SJCRH30 (cell line): Measurements from ENCODE around the gene CRACR2B. TPM values are rescaled to one million over a fixed set of nuclear protein-coding genes. Genes with fewer than 3 reads are reported as not detected.

ENCODE experiments used
- DNase-seq, 2 experiments: peaks; one replicate each; pipeline ENCODE4 v3.0.0-alpha.2; 2015 to 2020
- H3K27ac ChIP-seq: fragments of 250-450 bp; sonication (Bioruptor Pico); 2 replicates; pipeline ENCODE4 v1.5.1; 2020; ENCODE audit warnings: mild to moderate bottlenecking, moderate library complexity
- H3K27me3 ChIP-seq: fragments of 250-450 bp; sonication (Bioruptor Pico); 2 replicates; pipeline ENCODE4 v1.5.1; 2020; ENCODE audit warnings: mild to moderate bottlenecking, moderate library complexity
- H3K36me3 ChIP-seq: fragments of 250-450 bp; sonication (Bioruptor Pico); 2 replicates; pipeline ENCODE4 v1.5.1; 2020; ENCODE audit warnings: mild to moderate bottlenecking, moderate library complexity
- H3K4me1 ChIP-seq: fragments of 250-450 bp; sonication (Bioruptor Pico); 2 replicates; pipeline ENCODE4 v1.5.1; 2020; ENCODE audit warnings: mild to moderate bottlenecking, moderate library complexity
- H3K4me3 ChIP-seq: fragments of 250-450 bp; sonication (Bioruptor Pico); 2 replicates; pipeline ENCODE4 v1.5.1; 2020; ENCODE audit warnings: mild to moderate bottlenecking, moderate library complexity
- H3K9me3 ChIP-seq: fragments of 250-450 bp; sonication (Bioruptor Pico); replicated peaks from 2 replicates; pipeline ENCODE4 v1.5.1; 2020; ENCODE audit warnings: mild to moderate bottlenecking, moderate library complexity
- total RNA-seq: library from RNA; depleted of rRNA; stranded (reverse); fragments of >200 nt; shearing (Covaris generic); gene quantifications from 2 replicates; pipeline ENCODE4 v1.2.3, GENCODE V29; 2014; rRNA removed

Gene CRACR2B
- total RNA-seq: 1.6 and 1.9 TPM in 2 replicates

- H3K27ac ChIP-seq: peak within 1 kb of the TSS; percentile 58
- no peaks in the 10 kb centered on the region for H3K9me3 ChIP-seq
- H3K4me1 ChIP-seq: peaks cover 39% of the 10 kb centered on the region
- H3K36me3 ChIP-seq: no peaks in the 10 kb centered on the region; the same call in 1 of the 2 replicates
- no peaks in the 10 kb centered on the region for H3K27me3 ChIP-seq
- H3K4me3 ChIP-seq: peak within 1 kb of the TSS; percentile 54
- peak in 1 of 2 experiments; percentile 75 for DNase-seq
Measured at GRCh38 chr11:827897-828192, at the start of gene CRACR2B. CRACR2B (plus strand) TSS chr11:827919; CDS start chr11:828608, 689 bp downstream.

- Histone ChIP-seq H3K27ac (no peak overlapping the region), H3K4me1 (0 out of 2 replicates have a peak, but pooled peaks cover 6% of the 10 kb centered on the region), H3K9me3 (no peaks in the 10 kb centered on the region), H3K36me3 (peaks cover 2% of the 10 kb centered on the region; the same call in 1 of the 2 replicates), H3K27me3 (no peaks in the 10 kb centered on the region), H3K4me3 (no peak overlapping the region)
- no peak for DNase-seq
Measured at GRCh38 chr11:778976-779954, 48.5 kb upstream of the CRACR2B start.

GRCh38 chr11:779955-780532, 47.7 kb upstream of the CRACR2B start:
- DNase-seq: no peak
- H3K4me1 ChIP-seq: 0 out of 2 replicates have a peak, but pooled peaks cover 6% of the 10 kb centered on the region
- H3K9me3 ChIP-seq: no peaks in the 10 kb centered on the region
- H3K4me3 ChIP-seq: no peak overlapping the region
- no peaks in the 10 kb centered on the region for H3K36me3 ChIP-seq
- no peak overlapping the region for H3K27ac ChIP-seq
- no peaks in the 10 kb centered on the region for H3K27me3 ChIP-seq

- Histone ChIP-seq H3K27ac (no peak overlapping the region), H3K36me3 (no peaks in the 10 kb centered on the region), H3K27me3 (no peaks in the 10 kb centered on the region), H3K9me3 (no peaks in the 10 kb centered on the region), H3K4me1 (peaks cover 8% of the 10 kb centered on the region; the same call in 1 of the 2 replicates), H3K4me3 (no peak overlapping the region)
- DNase-seq: no peak
Measured at GRCh38 chr11:782264-783174, 45.2 kb upstream of the CRACR2B start.

- no peaks in the 10 kb centered on the region for H3K36me3 ChIP-seq
- no peaks in the 10 kb centered on the region for H3K9me3 ChIP-seq
- peak; percentile 72 to 76 for DNase-seq
- H3K27ac ChIP-seq: no peak overlapping the region
- no peaks in the 10 kb centered on the region for H3K27me3 ChIP-seq
- no peak overlapping the region for H3K4me3 ChIP-seq
- peaks cover 9% of the 10 kb centered on the region for H3K4me1 ChIP-seq
Measured at GRCh38 chr11:783581-784015, 44.1 kb upstream of the CRACR2B start.

- H3K27me3 ChIP-seq: no peaks in the 10 kb centered on the region
- DNase-seq: peak; percentile 54 to 60
- H3K4me1 ChIP-seq: peaks cover 23% of the 10 kb centered on the region
- no peaks in the 10 kb centered on the region for H3K9me3 ChIP-seq
- H3K27ac ChIP-seq: no peak overlapping the region
- H3K36me3 ChIP-seq: no peaks in the 10 kb centered on the region
- H3K4me3 ChIP-seq: no peak overlapping the region
Measured at GRCh38 chr11:786235-787083, 41.3 kb upstream of the CRACR2B start.

- peaks cover 23% of the 10 kb centered on the region for H3K4me1 ChIP-seq
- H3K9me3 ChIP-seq: no peaks in the 10 kb centered on the region
- DNase-seq: no peak
- H3K27me3 ChIP-seq: no peaks in the 10 kb centered on the region
- H3K36me3 ChIP-seq: no peaks in the 10 kb centered on the region
- H3K27ac ChIP-seq: no peak overlapping the region
- no peak overlapping the region for H3K4me3 ChIP-seq
Measured at GRCh38 chr11:787084-787675, 40.5 kb upstream of the CRACR2B start.

GRCh38 chr11:788009-788640, 39.6 kb upstream of the CRACR2B start:
- H3K9me3 ChIP-seq: no peaks in the 10 kb centered on the region
- H3K27me3 ChIP-seq: no peaks in the 10 kb centered on the region
- no peak overlapping the region for H3K27ac ChIP-seq
- H3K36me3 ChIP-seq: no peaks in the 10 kb centered on the region
- peaks cover 23% of the 10 kb centered on the region for H3K4me1 ChIP-seq
- no peak for DNase-seq
- no peak overlapping the region for H3K4me3 ChIP-seq

GRCh38 chr11:788953-789940, 38.5 kb upstream of the CRACR2B start:
- Histone ChIP-seq H3K4me3 (peak overlapping the region; percentile 33), H3K9me3 (no peaks in the 10 kb centered on the region), H3K4me1 (peaks cover 23% of the 10 kb centered on the region), H3K36me3 (no peaks in the 10 kb centered on the region), H3K27me3 (no peaks in the 10 kb centered on the region), H3K27ac (peak overlapping the region; percentile 34)
- DNase-seq: peak; percentile 62 to 66

GRCh38 chr11:789943-790342, 37.8 kb upstream of the CRACR2B start, which contains the start of gene CEND1:
CEND1 (minus strand) TSS chr11:790090; CDS start chr11:788576, 1,514 bp downstream.
- H3K27me3 ChIP-seq: no peaks in the 10 kb centered on the region
- H3K27ac ChIP-seq: peak within 1 kb of the TSS; percentile 34
- DNase-seq: peak in 1 of 2 experiments; percentile 52
- H3K9me3 ChIP-seq: no peaks in the 10 kb centered on the region
- H3K4me3 ChIP-seq: peak within 1 kb of the TSS; percentile 33
- H3K4me1 ChIP-seq: peaks cover 23% of the 10 kb centered on the region
- H3K36me3 ChIP-seq: no peaks in the 10 kb centered on the region

- DNase-seq: peak; percentile 61 to 65
- no peak overlapping the region for H3K4me3 ChIP-seq
- H3K9me3 ChIP-seq: no peaks in the 10 kb centered on the region
- no peak overlapping the region for H3K27ac ChIP-seq
- peaks cover 32% of the 10 kb centered on the region for H3K4me1 ChIP-seq
- no peaks in the 10 kb centered on the region for H3K36me3 ChIP-seq
- no peaks in the 10 kb centered on the region for H3K27me3 ChIP-seq
Measured at GRCh38 chr11:790721-791564, 36.8 kb upstream of the CRACR2B start.
